ENCODE measurements around the gene FAM107B. TPM values are rescaled to one million over a fixed set of nuclear protein-coding genes. Genes with fewer than 3 reads are reported as not detected.
"Not testable (repeated sequence)": the region's sequence is repeated elsewhere in the genome, so short reads cannot be mapped to it uniquely, and the experiment has no call there.

FAM107B gene
- total RNA-seq, 6 donors from 2014 or later, result 44.0 to 136 (median 77.0) TPM

DNA sequence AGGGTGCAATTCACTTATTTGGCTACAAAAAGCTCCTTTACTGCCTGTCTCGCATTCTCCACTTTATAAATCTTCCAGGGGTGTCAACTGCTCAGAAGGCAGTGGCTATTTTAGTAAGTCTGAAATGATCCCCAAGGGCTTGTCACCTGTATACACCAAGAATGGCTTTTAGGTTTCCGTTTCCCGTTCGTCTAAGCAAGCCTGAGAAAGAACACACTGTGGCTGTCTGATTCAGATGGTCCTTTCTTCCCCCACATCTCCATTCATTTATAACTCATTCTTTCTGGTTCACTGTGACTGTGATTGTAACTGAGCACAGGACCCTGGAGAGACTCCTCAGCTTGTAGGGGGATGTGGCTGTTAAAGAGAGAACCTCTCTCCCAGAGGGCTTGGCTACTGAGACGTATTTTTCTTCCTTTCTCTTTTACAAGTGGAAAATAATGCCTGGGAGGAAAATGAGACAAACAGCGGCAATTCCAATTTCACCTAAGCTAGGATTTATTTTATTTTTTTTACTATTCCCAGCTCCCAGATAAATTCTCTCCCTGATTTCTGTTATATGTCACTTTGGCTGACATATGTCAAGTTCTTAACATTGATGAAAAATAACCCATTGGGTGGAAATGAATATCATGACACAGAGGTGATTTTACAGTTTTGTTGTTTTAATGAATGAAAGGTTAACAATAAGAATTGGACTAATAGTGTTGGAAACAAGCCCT is 129.3 kb downstream of the FAM107B start:
- H3K36me3 ChIP-seq, result no peaks in the 10 kb centered on the region
- H3K4me1 ChIP-seq, result peaks cover 6 to 16% (median 9%) of the 10 kb centered on the region in 4 donors
- ATAC-seq (ENCODE audit: low FRiP score in 2 of 2) (no peak), DNase-seq (no peak)
- WGBS, 2 donors, result 73 to 82% methylated on average over 6 of the region's 6 CpGs
- TF ChIP-seq EP300 (IDR thresholded peaks at IDR 0.05) (no peak), POLR2AphosphoS5 (IDR thresholded peaks at IDR 0.05) (no peak), POLR2A (IDR thresholded peaks at IDR 0.05) (no peak)
- TF ChIP-seq, protein P1, sequence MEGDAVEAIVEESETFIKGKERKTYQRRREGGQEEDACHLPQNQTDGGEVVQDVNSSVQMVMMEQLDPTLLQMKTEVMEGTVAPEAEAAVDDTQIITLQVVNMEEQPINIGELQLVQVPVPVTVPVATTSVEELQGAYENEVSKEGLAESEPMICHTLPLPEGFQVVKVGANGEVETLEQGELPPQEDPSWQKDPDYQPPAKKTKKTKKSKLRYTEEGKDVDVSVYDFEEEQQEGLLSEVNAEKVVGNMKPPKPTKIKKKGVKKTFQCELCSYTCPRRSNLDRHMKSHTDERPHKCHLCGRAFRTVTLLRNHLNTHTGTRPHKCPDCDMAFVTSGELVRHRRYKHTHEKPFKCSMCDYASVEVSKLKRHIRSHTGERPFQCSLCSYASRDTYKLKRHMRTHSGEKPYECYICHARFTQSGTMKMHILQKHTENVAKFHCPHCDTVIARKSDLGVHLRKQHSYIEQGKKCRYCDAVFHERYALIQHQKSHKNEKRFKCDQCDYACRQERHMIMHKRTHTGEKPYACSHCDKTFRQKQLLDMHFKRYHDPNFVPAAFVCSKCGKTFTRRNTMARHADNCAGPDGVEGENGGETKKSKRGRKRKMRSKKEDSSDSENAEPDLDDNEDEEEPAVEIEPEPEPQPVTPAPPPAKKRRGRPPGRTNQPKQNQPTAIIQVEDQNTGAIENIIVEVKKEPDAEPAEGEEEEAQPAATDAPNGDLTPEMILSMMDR (IDR thresholded peaks at IDR 0.05), result no peak
- H3K4me3 ChIP-seq, result no peak overlapping the region
- no peaks in the 10 kb centered on the region for H3K27me3 ChIP-seq
- H3K9me3 ChIP-seq, result no peaks in the 10 kb centered on the region
- H3K27ac ChIP-seq, result no peak overlapping the region

DNA sequence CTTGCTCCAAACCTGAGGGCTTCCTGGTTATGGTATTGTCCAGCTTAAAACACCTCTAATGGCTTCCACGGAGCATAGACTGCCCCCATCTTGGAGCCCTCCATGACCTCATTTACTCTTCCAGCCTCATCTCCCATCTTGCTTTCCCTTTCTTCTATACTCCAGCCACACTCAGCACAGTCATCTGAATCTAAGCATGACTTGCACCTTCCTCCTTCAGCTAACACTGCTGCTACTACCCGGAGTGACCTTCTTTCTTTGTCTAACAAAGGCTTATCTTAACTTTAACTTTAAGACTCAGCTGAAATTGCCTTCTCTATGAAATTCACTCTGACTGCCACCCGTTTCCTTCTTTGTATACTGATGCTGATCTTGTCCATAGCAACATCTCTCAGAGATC is 135.1 kb downstream of the FAM107B start:
- TF ChIP-seq POLR2AphosphoS5 (IDR thresholded peaks at IDR 0.05) (no peak), EP300 (IDR thresholded peaks at IDR 0.05) (no peak), POLR2A (IDR thresholded peaks at IDR 0.05) (no peak)
- TF ChIP-seq, protein P1 (IDR thresholded peaks at IDR 0.05), result no peak
- Histone ChIP-seq H3K27me3 (no peaks in the 10 kb centered on the region), H3K9me3 (no peaks in the 10 kb centered on the region), H3K36me3 (no peaks in the 10 kb centered on the region), H3K4me1 (peaks cover 0 to 5% (median 0%) of the 10 kb centered on the region in 4 donors), H3K4me3 (no peak overlapping the region), H3K27ac (no peak overlapping the region)
- ATAC-seq (ENCODE audit: low FRiP score in 2 of 2) (no peak), DNase-seq (no peak)
- 69 to 94% methylated on average over 3 of the region's 3 CpGs for WGBS, 2 donors

DNA sequence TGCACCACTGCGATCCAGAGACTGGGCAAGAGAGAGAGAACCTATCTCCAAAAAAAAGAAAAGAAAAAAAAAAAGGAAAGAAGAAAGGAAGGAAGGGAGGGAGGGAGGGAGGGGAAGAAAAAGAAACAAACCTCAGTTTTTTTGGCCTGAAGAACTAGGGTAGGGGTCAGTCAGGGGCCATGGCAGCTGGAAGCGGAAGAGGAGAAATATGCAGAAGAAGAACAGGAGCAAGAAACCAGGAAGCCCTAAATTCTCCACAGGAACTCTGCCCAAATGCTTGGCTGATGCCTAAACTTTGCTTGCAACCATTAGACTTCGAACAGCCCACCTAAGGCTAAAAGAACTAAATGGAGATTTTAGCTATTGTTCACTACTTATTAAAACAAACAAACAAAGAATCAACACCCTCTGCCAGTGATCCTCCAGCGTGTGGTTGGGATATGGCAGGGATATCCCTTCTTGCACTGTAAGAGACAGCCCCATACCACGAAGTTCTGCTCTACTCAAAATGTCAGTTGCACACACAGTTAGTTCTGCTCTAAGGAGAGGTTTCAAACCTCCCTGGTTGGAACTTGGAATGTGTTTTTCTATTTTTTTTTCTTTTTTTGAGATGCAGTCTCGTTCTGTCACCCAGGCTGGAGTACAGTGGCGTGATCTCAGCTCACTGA is 139.5 kb downstream of the FAM107B start:
- Histone ChIP-seq H3K4me3 (no peak overlapping the region), H3K4me1 (peaks cover 0 to 5% (median 0%) of the 10 kb centered on the region in 4 donors), H3K27me3 (no peaks in the 10 kb centered on the region), H3K9me3 (no peaks in the 10 kb centered on the region), H3K27ac (no peak overlapping the region), H3K36me3 (no peaks in the 10 kb centered on the region)
- DNase-seq (no peak), ATAC-seq (ENCODE audit: low FRiP score in 2 of 2) (peak in 1 of 2 donors; percentile 39)
- WGBS, 2 donors, result 62 to 74% methylated on average over 7 of the region's 7 CpGs
- no peak for TF ChIP-seq EP300 (IDR thresholded peaks at IDR 0.05)
- no peak for TF ChIP-seq POLR2AphosphoS5 (IDR thresholded peaks at IDR 0.05)
- TF ChIP-seq POLR2A (IDR thresholded peaks at IDR 0.05), result no peak
- TF ChIP-seq, protein P1 (IDR thresholded peaks at IDR 0.05), result no peak

DNA sequence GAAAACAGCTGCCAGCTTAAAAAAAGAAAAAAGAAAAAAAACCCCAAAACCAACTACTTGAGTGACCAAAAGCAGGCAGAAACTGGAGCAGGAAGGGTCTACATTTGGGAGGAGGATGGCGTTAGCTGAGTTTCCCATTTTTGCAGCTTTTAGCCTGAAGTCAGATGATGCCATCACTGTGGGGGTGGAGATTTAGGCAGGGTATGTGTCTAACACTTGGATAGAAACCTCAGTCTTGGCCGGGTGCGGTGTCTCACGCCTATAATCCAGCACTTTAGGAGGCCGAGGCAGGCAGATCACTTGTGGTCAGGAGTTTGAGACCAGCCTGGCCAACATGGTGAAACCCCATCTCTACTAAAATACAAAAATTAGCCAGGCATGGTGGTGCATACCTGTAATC is 140.1 kb downstream of the FAM107B start:
- not testable (repeated sequence) for H3K27ac ChIP-seq, H3K9me3 ChIP-seq

DNA sequence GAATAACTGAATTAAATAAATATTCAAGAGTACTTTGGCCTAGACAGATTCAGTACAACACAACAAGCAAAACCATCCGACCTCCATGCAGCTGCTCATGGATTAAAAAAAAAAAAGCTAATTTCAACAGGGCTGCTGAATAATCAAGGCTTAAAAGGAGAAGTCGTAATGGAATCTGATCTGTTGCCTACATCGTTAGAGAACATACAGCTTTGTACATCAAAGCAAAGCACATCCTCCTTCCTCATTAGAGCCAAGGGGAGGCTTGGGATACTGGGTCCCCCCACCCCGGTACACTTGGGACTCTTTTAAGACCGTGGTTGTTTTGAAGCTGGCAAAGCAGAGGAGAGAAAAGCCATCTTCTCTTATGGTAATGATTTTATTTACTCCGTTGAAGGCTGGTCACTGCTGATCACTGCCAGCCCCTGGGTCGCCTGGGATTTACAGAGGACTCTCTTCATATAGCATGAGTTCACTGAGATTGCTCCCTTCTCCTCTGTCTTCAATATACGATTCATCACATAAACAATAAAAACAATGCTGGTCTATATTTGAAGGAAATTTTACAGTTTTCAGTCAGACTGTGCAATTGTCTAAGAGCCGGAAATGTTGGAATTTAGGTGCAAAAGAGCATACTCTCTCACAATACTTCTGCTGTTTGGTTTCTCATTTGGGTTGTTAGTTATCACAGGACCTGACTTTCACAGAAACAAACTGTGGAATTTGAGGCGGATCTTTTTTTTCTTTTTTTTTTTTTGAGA is 148.8 kb downstream of the FAM107B start:
- no peaks in the 10 kb centered on the region for H3K9me3 ChIP-seq
- H3K36me3 ChIP-seq, result no peaks in the 10 kb centered on the region
- no peak overlapping the region for H3K27ac ChIP-seq
- no peak for TF ChIP-seq POLR2AphosphoS5 (IDR thresholded peaks at IDR 0.05)
- no peak for TF ChIP-seq EP300 (IDR thresholded peaks at IDR 0.05)
- TF ChIP-seq POLR2A (IDR thresholded peaks at IDR 0.05), result no peak
- TF ChIP-seq, protein P1 (IDR thresholded peaks at IDR 0.05), result no peak
- no peak overlapping the region for H3K4me3 ChIP-seq
- DNase-seq, result no peak
- ATAC-seq (ENCODE audit: low FRiP score in 2 of 2), result peak in 1 of 2 donors; percentile 28
- 69 to 74% methylated on average over 10 of the region's 10 CpGs for WGBS, 2 donors
- H3K4me1 ChIP-seq, result peaks cover 0 to 4% (median 0%) of the 10 kb centered on the region in 4 donors
- no peaks in the 10 kb centered on the region for H3K27me3 ChIP-seq

More for the DNA sequence above, 140.1 kb downstream of the FAM107B start:
- H3K4me3 ChIP-seq, H3K36me3 ChIP-seq, DNase-seq, H3K27me3 ChIP-seq, H3K4me1 ChIP-seq: not testable (repeated sequence)
- 51 to 83% methylated on average over 5 of the region's 5 CpGs for WGBS, 2 donors
- ATAC-seq (ENCODE audit: low FRiP score in 2 of 2), result peak in 1 of 2 donors; percentile 55
